ENCODE results near the gene PDHA1.

The PDHA1 gene

DNA sequence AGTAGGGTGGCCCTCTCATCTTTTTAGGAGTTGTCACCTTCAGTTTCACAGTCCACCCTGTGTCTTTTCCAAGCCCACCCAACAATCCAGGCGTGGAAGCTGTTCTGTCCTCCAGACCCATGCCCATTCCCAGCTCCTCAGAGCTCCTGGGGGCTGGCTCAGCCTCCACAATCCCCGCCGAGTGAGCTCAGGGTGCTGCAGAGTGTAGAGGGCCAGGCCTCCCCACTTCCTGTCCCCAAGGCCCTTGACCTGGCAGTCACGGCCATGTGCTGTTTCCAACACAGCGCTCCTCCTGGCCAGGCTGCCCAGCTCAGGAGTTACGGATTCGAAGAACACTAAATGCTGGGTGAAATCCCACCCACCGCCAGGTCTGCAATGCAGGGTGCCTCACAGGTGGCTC, 31.8 kb downstream of the PDHA1 start:
- Histone ChIP-seq H3K9ac (ENCODE audit: low read depth, low read length) (no peak overlapping the region), H3K4me1 (ENCODE audit: insufficient read depth, low read length) (no peaks in the 10 kb centered on the region), H3K27me3 (ENCODE audit: insufficient read depth, low read length) (peaks cover 10% of the 10 kb centered on the region), H3K36me3 (ENCODE audit: insufficient read depth, low read length) (no peaks in the 10 kb centered on the region), H3K4me3 (ENCODE audit: low read length) (no peak overlapping the region), H3K27ac (ENCODE audit: low read depth, low read length) (no peak overlapping the region), H3K9me3 (ENCODE audit: insufficient read depth, low read depth, low read length) (no peaks in the 10 kb centered on the region)
- 91% methylated on average over 8 of the region's 8 CpGs for WGBS

DNA sequence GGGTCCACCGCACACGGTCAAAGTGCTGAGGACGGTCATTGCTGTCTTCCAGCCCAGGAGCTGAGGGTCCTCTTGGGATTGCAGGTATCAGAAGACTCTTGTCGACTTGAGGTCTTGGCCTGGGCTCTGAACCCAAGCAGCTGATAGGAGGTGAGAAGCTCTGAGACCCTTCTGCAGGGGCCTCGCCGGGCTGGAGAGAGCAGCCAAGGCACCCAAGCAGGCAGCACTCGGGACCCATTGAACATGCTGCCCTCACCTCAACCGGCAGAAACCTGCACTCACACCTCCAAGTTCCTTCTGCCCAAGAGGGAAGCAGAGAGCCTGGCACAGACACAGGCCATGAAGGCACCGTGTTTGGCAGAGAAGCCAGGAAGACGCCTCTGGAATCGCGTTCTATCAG, 34.1 kb downstream of the PDHA1 start:
- Histone ChIP-seq H3K27me3 (ENCODE audit: insufficient read depth, low read length) (peaks cover 10% of the 10 kb centered on the region), H3K4me3 (ENCODE audit: low read length) (no peak overlapping the region), H3K9ac (ENCODE audit: low read depth, low read length) (no peak overlapping the region), H3K27ac (ENCODE audit: low read depth, low read length) (no peak overlapping the region), H3K36me3 (ENCODE audit: insufficient read depth, low read length) (no peaks in the 10 kb centered on the region), H3K4me1 (ENCODE audit: insufficient read depth, low read length) (no peaks in the 10 kb centered on the region), H3K9me3 (ENCODE audit: insufficient read depth, low read depth, low read length) (no peaks in the 10 kb centered on the region)
- 96% methylated on average over 12 of the region's 12 CpGs for WGBS

DNA sequence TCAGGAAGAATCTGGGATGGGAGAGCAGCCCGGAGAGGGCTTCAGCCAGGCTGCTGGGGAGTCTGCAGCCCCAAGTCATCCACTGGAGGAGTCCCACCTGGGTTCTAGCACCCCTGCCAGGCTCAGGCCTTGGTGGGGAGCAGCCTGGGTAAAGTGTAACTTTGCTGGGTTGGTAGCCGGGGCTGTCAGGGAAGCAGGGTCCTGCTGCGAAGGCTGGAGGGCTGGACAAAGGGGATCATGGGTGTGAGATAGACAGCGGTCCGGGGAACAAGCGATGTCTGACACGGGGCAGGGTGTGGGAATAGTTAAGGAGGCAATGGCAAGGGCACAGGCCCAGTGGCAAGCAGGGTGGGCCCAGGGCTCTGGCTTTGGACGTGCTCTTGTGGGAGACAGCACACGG, 37.6 kb downstream of the PDHA1 start:
- H3K4me1 ChIP-seq (ENCODE audit: insufficient read depth, low read length) = no peaks in the 10 kb centered on the region
- no peak overlapping the region for H3K9ac ChIP-seq (ENCODE audit: low read depth, low read length)
- no peak overlapping the region for H3K27ac ChIP-seq (ENCODE audit: low read depth, low read length)
- H3K36me3 ChIP-seq (ENCODE audit: insufficient read depth, low read length) = no peaks in the 10 kb centered on the region
- no peaks in the 10 kb centered on the region for H3K27me3 ChIP-seq (ENCODE audit: insufficient read depth, low read length)
- 93% methylated on average over 9 of the region's 9 CpGs for WGBS
- H3K9me3 ChIP-seq (ENCODE audit: insufficient read depth, low read depth, low read length) = no peaks in the 10 kb centered on the region
- no peak overlapping the region for H3K4me3 ChIP-seq (ENCODE audit: low read length)

DNA sequence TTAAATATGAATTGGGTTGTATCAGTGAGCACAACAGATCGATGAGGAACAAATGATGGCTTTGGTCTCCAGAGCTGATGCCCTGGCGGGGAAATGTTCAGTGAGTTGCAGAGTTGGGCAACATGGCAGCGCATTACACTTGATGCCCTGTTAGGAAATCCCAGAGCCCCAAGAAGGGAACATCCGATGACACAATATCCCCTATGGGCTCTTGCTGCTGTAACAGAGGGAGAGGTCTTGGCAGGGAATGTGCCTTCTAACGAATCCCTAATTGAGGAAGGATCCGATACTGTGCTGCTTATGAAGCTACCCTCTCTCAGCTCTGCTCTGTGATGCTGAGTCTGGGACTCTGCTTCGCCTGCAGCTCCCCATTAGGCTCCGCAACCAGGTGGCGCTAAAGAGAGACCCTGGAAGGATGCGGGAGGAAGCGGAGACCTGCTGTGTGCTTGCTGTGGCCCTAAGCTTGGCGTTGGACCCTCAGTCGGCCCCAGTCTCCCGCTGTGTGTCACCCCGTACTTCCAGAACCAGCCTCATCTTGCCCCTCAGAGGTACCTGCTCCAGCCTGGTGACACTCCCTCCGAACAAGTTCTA, 38.9 kb downstream of the PDHA1 start:
- Histone ChIP-seq H3K27me3 (ENCODE audit: insufficient read depth, low read length) (no peaks in the 10 kb centered on the region), H3K9ac (ENCODE audit: low read depth, low read length) (no peak overlapping the region), H3K4me3 (ENCODE audit: low read length) (no peak overlapping the region), H3K9me3 (ENCODE audit: insufficient read depth, low read depth, low read length) (no peaks in the 10 kb centered on the region), H3K27ac (ENCODE audit: low read depth, low read length) (no peak overlapping the region), H3K4me1 (ENCODE audit: insufficient read depth, low read length) (no peaks in the 10 kb centered on the region), H3K36me3 (ENCODE audit: insufficient read depth, low read length) (no peaks in the 10 kb centered on the region)
- WGBS = 31% methylated on average over 16 of the region's 16 CpGs

DNA sequence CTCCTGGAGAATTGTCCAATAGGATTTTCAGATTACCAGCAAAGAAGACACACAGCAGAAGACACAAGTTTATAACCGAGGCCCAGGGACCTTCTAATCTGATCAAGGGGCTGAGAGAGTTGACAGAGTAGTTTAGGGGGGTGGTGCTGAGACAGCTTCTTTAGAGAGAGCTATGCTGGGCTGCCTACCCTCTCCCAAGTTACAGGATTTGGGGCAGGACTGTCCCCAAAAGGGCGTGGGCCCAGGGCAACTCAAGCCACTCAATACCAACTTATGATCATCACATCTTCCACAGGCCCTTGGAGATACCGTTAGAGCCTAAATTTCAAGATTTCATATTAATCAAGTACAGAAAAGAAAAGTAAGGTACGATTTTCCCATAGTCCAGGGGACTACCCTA, 43.0 kb downstream of the PDHA1 start:
- Histone ChIP-seq H3K4me3 (ENCODE audit: low read length) (no peak overlapping the region), H3K27me3 (ENCODE audit: insufficient read depth, low read length) (no peaks in the 10 kb centered on the region), H3K36me3 (ENCODE audit: insufficient read depth, low read length) (no peaks in the 10 kb centered on the region), H3K9ac (ENCODE audit: low read depth, low read length) (no peak overlapping the region), H3K4me1 (ENCODE audit: insufficient read depth, low read length) (no peaks in the 10 kb centered on the region), H3K27ac (ENCODE audit: low read depth, low read length) (no peak overlapping the region), H3K9me3 (ENCODE audit: insufficient read depth, low read depth, low read length) (no peaks in the 10 kb centered on the region)
- WGBS = 92% methylated on average over 4 of the region's 4 CpGs

DNA sequence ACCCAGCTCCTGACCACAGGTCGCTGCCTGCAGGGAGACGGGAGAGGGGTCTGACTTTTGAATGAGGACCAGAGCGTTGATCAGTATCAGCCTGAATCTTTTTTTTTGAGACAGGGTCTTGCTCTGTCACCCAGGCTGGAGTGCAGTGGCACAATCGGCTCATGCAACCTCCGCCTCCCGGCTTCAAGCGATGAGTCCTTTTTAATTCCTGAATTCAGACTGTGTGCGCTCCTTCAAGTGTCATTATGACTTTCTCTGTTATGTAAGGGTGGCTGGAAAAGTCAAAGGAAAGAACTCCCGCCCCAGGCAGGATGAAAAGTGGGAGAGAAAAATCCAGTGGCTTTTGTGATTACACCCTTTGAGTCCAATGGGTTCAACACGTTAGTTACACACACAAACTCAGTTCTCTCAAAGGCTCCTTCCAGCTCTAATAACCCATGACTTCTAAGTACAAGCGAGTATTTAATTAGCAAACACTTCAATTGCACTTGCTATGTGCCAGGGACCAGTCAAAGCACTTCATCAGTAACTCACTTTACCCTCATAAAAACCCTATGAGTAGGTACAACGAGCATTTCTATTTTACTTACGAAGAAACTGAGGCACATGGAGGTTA, 44.4 kb downstream of the PDHA1 start:
- WGBS = 82% methylated on average over 13 of the region's 13 CpGs
- no peaks in the 10 kb centered on the region for H3K4me1 ChIP-seq (ENCODE audit: insufficient read depth, low read length)

DNA sequence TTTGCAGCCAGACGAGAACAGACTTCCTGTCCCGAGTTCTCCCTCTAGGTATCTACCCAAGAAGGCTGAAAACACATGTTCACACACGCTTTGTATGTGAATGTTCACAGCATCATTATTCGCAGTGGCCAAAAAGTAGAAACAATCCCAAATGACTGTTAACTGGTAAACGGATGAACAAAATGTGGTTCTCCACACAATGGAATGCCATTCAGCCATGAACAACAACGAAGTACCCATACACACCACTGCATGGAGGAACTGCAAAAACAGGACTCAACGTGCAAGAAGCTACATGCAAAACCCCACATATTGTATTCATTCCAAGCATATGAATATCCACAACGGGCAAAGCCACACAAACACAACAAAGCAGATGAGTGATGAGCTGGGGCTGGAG, 45.0 kb downstream of the PDHA1 start:
- no peaks in the 10 kb centered on the region for H3K36me3 ChIP-seq (ENCODE audit: insufficient read depth, low read length)
- WGBS = 96% methylated on average over 7 of the region's 8 CpGs
- H3K4me1 ChIP-seq (ENCODE audit: insufficient read depth, low read length) = no peaks in the 10 kb centered on the region
- no peaks in the 10 kb centered on the region for H3K9me3 ChIP-seq (ENCODE audit: insufficient read depth, low read depth, low read length)
- no peak overlapping the region for H3K9ac ChIP-seq (ENCODE audit: low read depth, low read length)
- H3K4me3 ChIP-seq (ENCODE audit: low read length) = no peak overlapping the region
- H3K27ac ChIP-seq (ENCODE audit: low read depth, low read length) = no peak overlapping the region
- H3K27me3 ChIP-seq (ENCODE audit: insufficient read depth, low read length) = no peaks in the 10 kb centered on the region

More for the DNA sequence above, 44.4 kb downstream of the PDHA1 start:
- no peaks in the 10 kb centered on the region for H3K36me3 ChIP-seq (ENCODE audit: insufficient read depth, low read length)
- H3K27ac ChIP-seq (ENCODE audit: low read depth, low read length) = no peak overlapping the region
- no peaks in the 10 kb centered on the region for H3K27me3 ChIP-seq (ENCODE audit: insufficient read depth, low read length)
- no peak overlapping the region for H3K9ac ChIP-seq (ENCODE audit: low read depth, low read length)
- no peaks in the 10 kb centered on the region for H3K9me3 ChIP-seq (ENCODE audit: insufficient read depth, low read depth, low read length)
- no peak overlapping the region for H3K4me3 ChIP-seq (ENCODE audit: low read length)

DNA sequence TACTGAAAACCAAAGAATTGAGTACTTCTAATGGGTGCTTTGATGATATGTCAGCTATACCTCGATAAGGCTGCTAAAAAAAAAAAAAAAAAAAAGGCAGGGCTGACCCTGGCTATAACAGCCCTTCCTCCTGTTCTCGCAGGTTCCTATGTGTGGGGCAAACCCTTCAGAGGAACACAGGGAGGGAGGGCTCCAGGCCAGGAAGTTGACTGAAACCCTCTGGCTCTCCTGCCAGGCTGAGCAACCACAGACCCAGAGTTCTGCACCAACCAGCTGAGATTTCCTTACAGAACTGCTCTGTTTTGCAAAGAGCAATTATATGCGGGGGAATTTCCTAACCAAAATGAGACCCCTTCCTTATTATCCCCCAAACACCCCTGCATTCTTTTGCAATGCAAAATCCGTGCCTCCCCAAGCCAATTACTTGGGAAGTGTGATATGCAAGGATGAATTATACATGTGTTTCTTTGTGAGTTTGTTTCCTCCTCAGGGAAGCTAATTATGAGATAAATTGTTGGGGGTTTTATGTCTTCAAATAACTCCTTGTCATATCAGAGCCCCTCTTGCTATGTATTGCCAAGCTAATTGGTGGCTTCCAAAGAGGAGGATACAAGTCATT, 45.6 kb downstream of the PDHA1 start:
- Histone ChIP-seq H3K27me3 (ENCODE audit: insufficient read depth, low read length) (no peaks in the 10 kb centered on the region), H3K4me3 (ENCODE audit: low read length) (no peak overlapping the region), H3K9me3 (ENCODE audit: insufficient read depth, low read depth, low read length) (no peaks in the 10 kb centered on the region), H3K36me3 (ENCODE audit: insufficient read depth, low read length) (no peaks in the 10 kb centered on the region), H3K4me1 (ENCODE audit: insufficient read depth, low read length) (no peaks in the 10 kb centered on the region), H3K9ac (ENCODE audit: low read depth, low read length) (no peak overlapping the region), H3K27ac (ENCODE audit: low read depth, low read length) (no peak overlapping the region)
- WGBS = 55% methylated on average over 2 of the region's 4 CpGs

DNA sequence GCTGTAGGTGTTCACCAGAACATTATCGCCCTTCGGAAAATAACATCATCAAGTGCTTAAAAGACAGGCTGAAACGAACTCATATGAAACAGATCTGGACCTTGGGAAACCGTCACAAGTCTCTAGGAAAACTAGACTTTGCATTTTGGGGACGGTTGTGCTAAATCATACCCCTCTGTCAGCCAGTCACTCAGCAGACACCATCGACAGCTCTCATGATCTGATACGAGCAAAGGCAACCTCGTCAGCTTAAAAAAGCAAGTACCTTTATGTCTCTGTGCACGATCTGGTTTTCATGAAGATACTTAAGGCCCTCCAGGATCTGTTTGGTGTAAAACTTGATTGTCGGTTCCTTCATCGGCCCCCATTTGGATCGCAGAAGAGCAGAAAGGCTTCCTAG, 48.4 kb downstream of the PDHA1 start:
- Histone ChIP-seq H3K27me3 (ENCODE audit: insufficient read depth, low read length) (no peaks in the 10 kb centered on the region), H3K9ac (ENCODE audit: low read depth, low read length) (no peak overlapping the region), H3K27ac (ENCODE audit: low read depth, low read length) (no peak overlapping the region), H3K4me1 (ENCODE audit: insufficient read depth, low read length) (no peaks in the 10 kb centered on the region), H3K36me3 (ENCODE audit: insufficient read depth, low read length) (no peaks in the 10 kb centered on the region), H3K9me3 (ENCODE audit: insufficient read depth, low read depth, low read length) (no peaks in the 10 kb centered on the region), H3K4me3 (ENCODE audit: low read length) (no peak overlapping the region)
- 93% methylated on average over 12 of the region's 12 CpGs for WGBS

DNA sequence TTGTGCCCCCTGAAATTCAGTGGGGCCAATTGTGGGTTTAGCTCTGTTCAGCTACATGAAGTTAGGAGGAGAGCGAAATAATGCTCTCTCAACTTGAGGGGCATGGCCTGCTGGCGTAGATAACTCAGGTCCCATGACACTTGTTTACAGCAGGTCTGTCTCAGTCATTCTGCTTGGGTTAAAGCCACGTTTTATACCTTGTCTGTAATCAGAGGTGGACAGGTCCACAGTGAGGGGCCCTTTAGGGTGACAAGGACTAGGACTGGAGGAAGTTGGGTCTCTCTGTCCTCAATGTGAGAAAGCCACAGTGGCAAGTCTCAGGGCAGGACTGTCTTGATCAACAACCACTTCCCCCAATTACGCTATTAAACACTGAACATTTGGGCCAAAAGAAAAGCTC, 49.0 kb downstream of the PDHA1 start:
- Histone ChIP-seq H3K36me3 (ENCODE audit: insufficient read depth, low read length) (no peaks in the 10 kb centered on the region), H3K9ac (ENCODE audit: low read depth, low read length) (no peak overlapping the region), H3K9me3 (ENCODE audit: insufficient read depth, low read depth, low read length) (no peaks in the 10 kb centered on the region), H3K4me3 (ENCODE audit: low read length) (no peak overlapping the region), H3K27me3 (ENCODE audit: insufficient read depth, low read length) (no peaks in the 10 kb centered on the region), H3K4me1 (ENCODE audit: insufficient read depth, low read length) (no peaks in the 10 kb centered on the region), H3K27ac (ENCODE audit: low read depth, low read length) (no peak overlapping the region)
- WGBS = 92% methylated on average over 4 of the region's 4 CpGs

DNA sequence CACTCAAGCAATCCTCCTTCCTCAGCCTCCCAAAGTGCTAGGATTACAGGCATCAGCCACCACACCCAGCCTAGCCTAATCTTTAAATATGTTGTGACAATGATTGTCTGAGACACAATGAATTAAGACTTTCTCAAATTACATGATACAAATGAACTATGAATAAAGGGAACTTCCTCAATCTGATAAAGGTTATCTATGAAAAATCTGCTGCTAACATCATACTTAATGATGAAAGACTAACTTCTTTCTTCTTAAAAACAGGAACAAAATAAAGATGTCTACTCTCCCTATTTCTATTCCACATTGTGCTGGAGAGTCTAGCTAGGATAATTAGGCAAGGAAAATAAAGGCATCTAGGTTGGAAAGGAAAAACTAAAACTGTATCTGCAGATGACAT, 60.0 kb downstream of the PDHA1 start:
- Histone ChIP-seq H3K9me3 (ENCODE audit: insufficient read depth, low read depth, low read length) (no peaks in the 10 kb centered on the region), H3K27ac (ENCODE audit: low read depth, low read length) (no peak overlapping the region), H3K27me3 (ENCODE audit: insufficient read depth, low read length) (no peaks in the 10 kb centered on the region), H3K4me1 (ENCODE audit: insufficient read depth, low read length) (no peaks in the 10 kb centered on the region), H3K36me3 (ENCODE audit: insufficient read depth, low read length) (no peaks in the 10 kb centered on the region), H3K4me3 (ENCODE audit: low read length) (no peak overlapping the region), H3K9ac (ENCODE audit: low read depth, low read length) (no peak overlapping the region)
